WTC11 (cell line): ENCODE data around the gene URB1. TPM values are rescaled to one million over a fixed set of nuclear protein-coding genes. Genes with fewer than 3 reads are reported as not detected.

ENCODE experiments used
- ATAC-seq: fragments of 200-7000 bp; cut with Tn5 transposase; 2 replicates; pipeline ENCODE4 v1.10.0; 2021; ENCODE audit warnings: mild to moderate bottlenecking, moderate library complexity
- CTCF ChIA-PET: fragments of 300-600 bp; sonication (Branson Sonifier 250); formaldehyde crosslinking; loops from one replicate; lab custom pipeline; 2021; ENCODE audit warnings: antibody characterized with exemption; lab: Charles Lee
- POLR2A ChIA-PET: fragments of 350-600 bp; sonication (Branson Sonifier 250); formaldehyde crosslinking; loops from one replicate; lab custom pipeline; 2021; ENCODE audit warnings: antibody characterized with exemption; lab: Charles Lee
- DNase-seq: peaks from one replicate; pipeline ENCODE4 v3.0.0; 2021; ENCODE audit warnings: low spot score
- H3K27ac Mint-ChIP-seq: 2 replicates; pipeline ENCODE4 v1.8.0; 2021; ENCODE audit warnings: mixed read lengths
- H3K27me3 Mint-ChIP-seq: 2 replicates; pipeline ENCODE4 v1.8.0; 2021; ENCODE audit warnings: low read depth, mild to moderate bottlenecking, moderate library complexity, mixed read lengths
- H3K36me3 Mint-ChIP-seq: 2 replicates; pipeline ENCODE4 v1.8.0; 2021; ENCODE audit warnings: mixed read lengths
- H3K4me1 Mint-ChIP-seq: 2 replicates; pipeline ENCODE4 v1.8.0; 2022; ENCODE audit warnings: mixed read lengths
- H3K4me3 Mint-ChIP-seq: 2 replicates; pipeline ENCODE4 v1.8.0; 2021; ENCODE audit warnings: mild to moderate bottlenecking, moderate library complexity, mixed read lengths
- H3K9me3 Mint-ChIP-seq: 2 replicates; pipeline ENCODE4 v1.8.0; 2021; ENCODE audit warnings: mixed read lengths
- ATF1 ChIP-seq: sonication (generic); formaldehyde crosslinking; IDR thresholded peaks from 2 replicates; pipeline ENCODE4 v1.8.1; 2023; ENCODE audit warnings: mild to moderate bottlenecking, moderate library complexity, missing genetic modification reagents
- CREB1 ChIP-seq: sonication (generic); formaldehyde crosslinking; IDR thresholded peaks from 2 replicates; pipeline ENCODE4 v1.8.0; 2023; ENCODE audit warnings: mild to moderate bottlenecking, missing genetic modification reagents
- E2F1 ChIP-seq: sonication (generic); formaldehyde crosslinking; IDR thresholded peaks from 2 replicates; pipeline ENCODE4 v1.8.0; 2022; ENCODE audit warnings: mild to moderate bottlenecking, missing genetic modification reagents
- EMX1 ChIP-seq: fragments of 250-450 bp; sonication (Bioruptor Pico); IDR thresholded peaks from 2 replicates; pipeline ENCODE4 v1.8.0; 2021; ENCODE audit warnings: mild to moderate bottlenecking
- ESRRA ChIP-seq: sonication (generic); formaldehyde crosslinking; IDR thresholded peaks from 2 replicates; pipeline ENCODE4 v1.8.1; 2022; ENCODE audit warnings: mild to moderate bottlenecking, missing genetic modification reagents, borderline replicate concordance
- GABPB1 ChIP-seq: sonication (generic); formaldehyde crosslinking; IDR thresholded peaks from 2 replicates; pipeline ENCODE4 v1.8.1; 2023; ENCODE audit warnings: mild to moderate bottlenecking, missing genetic modification reagents
- IRF1 ChIP-seq: sonication (generic); formaldehyde crosslinking; IDR thresholded peaks from 2 replicates; pipeline ENCODE4 v1.8.0; 2023; ENCODE audit warnings: missing genetic modification reagents
- IRF2 ChIP-seq: sonication (generic); formaldehyde crosslinking; IDR thresholded peaks from 2 replicates; pipeline ENCODE4 v1.8.0; 2022; ENCODE audit warnings: low read depth, missing genetic modification reagents, borderline replicate concordance
- JAZF1 ChIP-seq: fragments of 250-450 bp; sonication (Bioruptor Pico); IDR thresholded peaks from 2 replicates; pipeline ENCODE4 v1.9.0; 2021; ENCODE audit warnings: moderate library complexity, mild to moderate bottlenecking, inconsistent platforms
- MLX ChIP-seq: sonication (generic); formaldehyde crosslinking; IDR thresholded peaks from 2 replicates; pipeline ENCODE4 v1.8.1; 2023; ENCODE audit warnings: mild to moderate bottlenecking, missing genetic modification reagents, moderate library complexity
- NFATC4 ChIP-seq: fragments of 250-450 bp; sonication (Bioruptor Pico); IDR thresholded peaks from 2 replicates; pipeline ENCODE4 v1.9.0; 2021; ENCODE audit warnings: mild to moderate bottlenecking
- NFE2L1 ChIP-seq: sonication (generic); formaldehyde crosslinking; IDR thresholded peaks from 2 replicates; pipeline ENCODE4 v1.8.1; 2023; ENCODE audit warnings: missing genetic modification reagents
- PRDM15 ChIP-seq: sonication (generic); formaldehyde crosslinking; IDR thresholded peaks from 2 replicates; pipeline ENCODE4 v1.8.0; 2022; ENCODE audit warnings: missing genetic modification reagents
- RELA ChIP-seq: sonication (generic); formaldehyde crosslinking; IDR thresholded peaks from 2 replicates; pipeline ENCODE4 v1.8.1; 2022; ENCODE audit warnings: missing genetic modification reagents, mild to moderate bottlenecking, borderline replicate concordance
- RORB ChIP-seq: fragments of 250-450 bp; sonication (Bioruptor Pico); IDR thresholded peaks from 2 replicates; pipeline ENCODE4 v1.9.0; 2021; ENCODE audit warnings: mild to moderate bottlenecking
- SOX15 ChIP-seq: fragments of 250-450 bp; sonication (Bioruptor Pico); IDR thresholded peaks from 2 replicates; pipeline ENCODE4 v1.9.0; 2021; ENCODE audit warnings: mild to moderate bottlenecking
- STAT6 ChIP-seq: sonication (generic); formaldehyde crosslinking; conservative IDR thresholded peaks from 2 replicates; pipeline ENCODE4 v1.8.1; 2023; ENCODE audit warnings: mild to moderate bottlenecking, low read depth, missing genetic modification reagents, moderate library complexity
- TCF7 ChIP-seq: sonication (generic); formaldehyde crosslinking; IDR thresholded peaks from 2 replicates; pipeline ENCODE4 v1.8.0; 2022; ENCODE audit warnings: mild to moderate bottlenecking, low read depth, missing genetic modification reagents, moderate library complexity
- ZMAT4 ChIP-seq: fragments of 250-450 bp; sonication (Bioruptor Pico); IDR thresholded peaks from 2 replicates; pipeline ENCODE4 v1.9.0; 2021; ENCODE audit warnings: mild to moderate bottlenecking
- ZNF121 ChIP-seq: sonication (generic); formaldehyde crosslinking; IDR thresholded peaks from 2 replicates; pipeline ENCODE4 v1.8.0; 2023; ENCODE audit warnings: missing genetic modification reagents
- ZNF425 ChIP-seq: fragments of 250-450 bp; sonication (Bioruptor Pico); conservative IDR thresholded peaks from 2 replicates; pipeline ENCODE4 v1.9.0; 2021; ENCODE audit warnings: mild to moderate bottlenecking
- total RNA-seq: library from RNA; stranded (reverse); gene quantifications from 3 replicates; pipeline ENCODE4 v1.2.3, GENCODE V29; 2021

Gene URB1
- total RNA-seq, 1 experiment from 2014 or later, result 38.7 TPM

- CTCF ChIA-PET, result interaction anchor here (1.2 to 2.1 kb wide), 2 partner anchors 15 to 281 kb away, joined by 5 to 6 read pairs; no protein-coding TSS in a partner anchor
These were observed 72.1 kb downstream of the URB1 start for GRCh38 chr21:32320726-32321125.

GRCh38 chr21:32320059-32320458, 72.8 kb downstream of the URB1 start:
- DNase-seq (no peak), ATAC-seq (no peak)
- Mint-ChIP-seq H3K27me3 (no peaks in the 10 kb centered on the region), H3K27ac (no peak overlapping the region), H3K9me3 (no peaks in the 10 kb centered on the region), H3K36me3 (peaks cover 82% of the 10 kb centered on the region), H3K4me3 (no peak overlapping the region), H3K4me1 (no peaks in the 10 kb centered on the region)
- ChIA-PET POLR2A (no interaction called here), CTCF (interaction anchor here (1.2 to 2.1 kb wide), 2 partner anchors 14 to 281 kb away, joined by 5 to 6 read pairs; no protein-coding TSS in a partner anchor)
- TF ChIP-seq RELA (CRISPR knock-in tag) (no peak), IRF1 (CRISPR knock-in tag) (no peak), JAZF1 (CRISPR knock-in tag) (no peak), RORB (CRISPR knock-in tag) (no peak), NFE2L1 (CRISPR knock-in tag) (no peak), CREB1 (CRISPR knock-in tag) (no peak), E2F1 (CRISPR knock-in tag) (no peak), ZNF121 (CRISPR knock-in tag) (no peak), PRDM15 (CRISPR knock-in tag) (no peak), ZNF425 (no peak), ZMAT4 (CRISPR knock-in tag) (no peak), IRF2 (CRISPR knock-in tag) (no peak), EMX1 (no peak), NFATC4 (CRISPR knock-in tag) (no peak), TCF7 (CRISPR knock-in tag) (no peak)

More at GRCh38 chr21:32320726-32321125, 72.1 kb downstream of the URB1 start:
- Mint-ChIP-seq H3K4me1 (no peaks in the 10 kb centered on the region), H3K36me3 (peaks cover 86% of the 10 kb centered on the region), H3K9me3 (no peaks in the 10 kb centered on the region), H3K27ac (no peak overlapping the region), H3K27me3 (no peaks in the 10 kb centered on the region), H3K4me3 (no peak overlapping the region)
- ATAC-seq, result no peak
- DNase-seq, result no peak
- POLR2A ChIA-PET, result no interaction called here
- TF ChIP-seq ATF1, result no peak
- TF ChIP-seq MLX (CRISPR knock-in tag), result no peak
- TF ChIP-seq GABPB1 (CRISPR knock-in tag), result no peak
- TF ChIP-seq ESRRA (CRISPR knock-in tag), result no peak
- TF ChIP-seq SOX15 (CRISPR knock-in tag), result no peak
- no peak for TF ChIP-seq STAT6 (CRISPR knock-in tag)
- TF ChIP-seq, all 79 proteins: peak for 0
